ENCODE results near the gene RASGEF1C.

DNA sequence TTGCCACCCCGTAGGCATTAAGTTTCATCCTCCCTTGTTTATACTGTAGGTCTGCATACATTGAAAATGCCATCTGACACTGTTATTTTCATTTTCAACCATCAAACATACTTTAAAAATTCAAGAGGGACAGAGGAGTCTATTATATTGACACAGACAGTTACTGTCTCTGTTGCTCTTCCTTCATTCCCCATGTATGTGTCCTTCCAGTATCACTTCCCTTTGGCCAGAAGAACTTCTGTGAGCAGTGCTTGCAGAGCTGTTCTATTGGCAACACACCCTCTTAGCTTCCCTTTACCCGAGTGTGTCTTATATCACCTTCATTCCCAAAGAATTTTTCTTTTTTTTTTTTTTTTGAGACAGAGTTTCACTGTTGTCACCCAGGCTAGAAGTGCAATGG lies 42.8 kb downstream of the RASGEF1C start:
- no peak for TF ChIP-seq YY1 (IDR thresholded peaks at IDR 0.05; ENCODE audit: insufficient read depth, insufficient read length)
- no peak for TF ChIP-seq SUZ12 (IDR thresholded peaks at IDR 0.05; ENCODE audit: extremely low read depth, insufficient read depth, insufficient read length)
- TF ChIP-seq ZNF274 (IDR thresholded peaks at IDR 0.05; ENCODE audit: low read depth, low read length) = no peak

All from NT2/D1 (cell line).